Spleen (tissue), 11 donors: ENCODE results near the gene SAT2. TPM values are rescaled to one million over a fixed set of nuclear protein-coding genes. Genes with fewer than 3 reads are reported as not detected.
"Not testable (repeated sequence)": the region's sequence is repeated elsewhere in the genome, so short reads cannot be mapped to it uniquely, and the experiment has no call there.

Experiments used
- DNase-seq: peaks from one replicate; pipeline ENCODE4 v3.0.0-alpha.2; 2020
- H3K27ac ChIP-seq, 8 donors: fragments of 200-600 bp; sonication (generic) in 7 of 8; 1 replicate in 4 of 8; 2 replicates in 4 of 8; pipeline versions ENCODE4 v1.5.0 to v1.8.0; 2016 to 2021; ENCODE audit warnings: inconsistent platforms in 4 of 8, mild to moderate bottlenecking in 4 of 8, moderate library complexity in 1 of 8
- H3K27me3 ChIP-seq, 7 donors: fragments of 200-600 bp; sonication (generic) in 6 of 7; replicated peaks in 1 of 7; 1 replicate in 4 of 7; 2 replicates in 3 of 7; pipeline versions ENCODE4 v1.5.0 to v1.8.0; 2016 to 2021; ENCODE audit warnings: inconsistent platforms in 3 of 7, mild to moderate bottlenecking in 1 of 7
- H3K36me3 ChIP-seq, 6 donors: fragments of 200-600 bp; sonication (generic) in 5 of 6; 1 replicate in 4 of 6; 2 replicates in 2 of 6; pipeline versions ENCODE4 v1.5.0 to v1.8.0; 2016 to 2021; ENCODE audit warnings: inconsistent platforms in 2 of 6
- H3K4me1 ChIP-seq, 6 donors: fragments of 200-600 bp; sonication (generic) in 5 of 6; 1 replicate in 3 of 6; 2 replicates in 3 of 6; pipeline versions ENCODE4 v1.5.0 to v1.8.0; 2016 to 2021; ENCODE audit warnings: inconsistent platforms in 3 of 6
- H3K4me3 ChIP-seq, 8 donors: fragments of 200-600 bp; sonication (generic) in 7 of 8; 1 replicate in 4 of 8; 2 replicates in 4 of 8; pipeline versions ENCODE4 v1.5.0 to v1.8.0; 2016 to 2021; ENCODE audit warnings: inconsistent platforms in 4 of 8, mild to moderate bottlenecking in 4 of 8, moderate library complexity in 2 of 8
- H3K9me3 ChIP-seq, 8 donors: fragments of 200-600 bp; sonication (generic) in 7 of 8; 1 replicate in 4 of 8; 2 replicates in 4 of 8; pipeline versions ENCODE4 v1.5.0 to v1.8.0; 2016 to 2021; ENCODE audit warnings: inconsistent platforms in 4 of 8
- CTCF ChIP-seq, 11 experiments: fragments of 200-600 bp in 7 of 11; fragments of 450-650 bp in 4 of 11; sonication (generic) in 4 of 11; IDR thresholded peaks in 8 of 11; conservative IDR thresholded peaks in 3 of 11; 1 replicate in 7 of 11; 2 replicates in 4 of 11; pipeline versions ENCODE4 v1.4.0 to v1.8.0; 2016 to 2021; ENCODE audit warnings: antibody characterized with exemption in 11 of 11, inconsistent platforms in 4 of 11, mild to moderate bottlenecking in 1 of 11
- POLR2A ChIP-seq, 3 donors: fragments of 450-650 bp; IDR thresholded peaks; one replicate each; pipeline ENCODE4 v1.5.1; 2017; ENCODE audit warnings: antibody characterized with exemption in 3 of 3, mild to moderate bottlenecking in 1 of 3
- POLR2AphosphoS5 ChIP-seq, 3 donors: sonication (generic); formaldehyde crosslinking; IDR thresholded peaks; one replicate each; pipeline ENCODE4 v1.5.1; 2017; ENCODE audit warnings: antibody characterized with exemption in 3 of 3
- WGBS, 5 donors: extraction: QIAGEN DNeasy Blood & Tissue Kit in 3 of 5; methylation state at CpG; one replicate each; pipeline versions ENCODE4 v1.1.5 to v1.1.7; 2013 to 2018; 5-methylcytosine and 5-hydroxymethylcytosine counted together
- intact Hi-C: fragments of 100-400 bp; cut with DNase I; formaldehyde crosslinking; loops from one replicate; pipeline ENCODE4 v1.15.0; 2023; ENCODE audit warnings: low total_unique reads
- polyA plus RNA-seq, 3 donors: library from polyadenylated mRNA; stranded (reverse); fragments of 200-250 nt; gene quantifications; one replicate each; pipeline ENCODE4 v1.2.1, GENCODE V29; 2013
- total RNA-seq, 7 donors: library from RNA; depleted of rRNA in 3 of 7; stranded (reverse); fragments of >200 nt in 3 of 7; fragmentation: NEBNext Ultra II Directional in 4 of 7; extraction: Animal tissue kit (Norgen Biotek cat#: 25700) in 4 of 7; gene quantifications; one replicate each; pipeline versions ENCODE4 v1.1.0 to v1.2.1, GENCODE V29; 2016 to 2021
- donor health status: healthy with polysubstance abuse.
- donor health status: DM: no; HTN: no; CAD: no; lungs with moderate emphysema.
- donor health status: DM: no; HTN: no; CAD: no.
- donor health status: Bipolar disorder and iron deficiency.
- donor health status: healthy.
- donor health status: DM: no; HTN: no; CAD: no.
- donor health status: DM: yes; HTN: yes; CAD: no.

SAT2 gene
- total and polyA plus RNA-seq, 10 donors: 65.1 to 229 (median 90.3) TPM

DNA sequence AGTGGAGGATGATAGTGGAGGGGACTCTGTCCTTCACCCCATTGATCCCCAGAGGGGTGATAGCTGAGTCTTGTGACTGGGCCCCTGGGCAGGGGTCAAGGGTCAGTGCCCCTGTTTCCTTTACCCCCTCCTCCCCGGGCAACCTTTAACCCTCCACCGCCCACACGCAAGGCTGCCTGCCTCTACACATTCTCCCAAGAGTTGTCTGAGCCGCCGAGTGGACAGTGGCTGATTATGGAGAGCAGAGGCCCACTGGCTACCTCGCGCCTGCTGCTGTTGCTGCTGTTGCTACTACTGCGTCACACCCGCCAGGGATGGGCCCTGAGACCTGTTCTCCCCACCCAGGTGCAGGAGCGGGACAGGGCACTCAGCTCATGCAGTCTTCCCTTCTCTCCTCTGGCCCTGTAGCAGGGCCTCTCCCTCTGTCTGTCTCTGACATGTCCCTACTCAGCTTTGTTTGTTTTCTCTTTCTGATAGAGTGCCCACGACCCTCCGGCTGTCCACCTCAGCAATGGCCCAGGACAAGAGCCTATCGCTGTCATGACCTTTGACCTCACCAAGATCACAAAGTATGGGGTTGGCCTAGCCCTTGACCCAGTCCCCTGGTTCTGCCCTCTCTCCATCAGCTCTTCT lies 2.4 kb upstream of the SAT2 start, which contains the start of gene SHBG:
SHBG (plus strand) TSS at position 197 of the 633 bp plus-strand sequence; CDS start at position 235, 38 bp downstream.
- H3K36me3 ChIP-seq: peaks cover 0 to 13% (median 0%) of the 10 kb centered on the region in 6 donors
- peaks cover 0 to 9% (median 0%) of the 10 kb centered on the region in 7 donors for H3K27me3 ChIP-seq
- peaks cover 9 to 32% (median 19%) of the 10 kb centered on the region in 6 donors for H3K4me1 ChIP-seq
- intact Hi-C loops: loop anchor here (10.0 kb wide), 1 partner anchor 55 kb away; the partner anchor contains the start of genes TP53 and WRAP53
- DNase-seq: no peak
- 82 to 93% (median 86%) methylated on average over 13 of the region's 13 CpGs for WGBS, 5 donors
- H3K27ac ChIP-seq: no peak within 1 kb of the TSS
- no peak for TF ChIP-seq POLR2AphosphoS5 (IDR thresholded peaks at IDR 0.05)
- TF ChIP-seq POLR2A (IDR thresholded peaks at IDR 0.05): no peak
- TF ChIP-seq CTCF (IDR thresholded peaks at IDR 0.05 in 8 of 11, conservative IDR thresholded peaks at IDR 0.05 in 3 of 11): no peak
- H3K9me3 ChIP-seq: no peaks in the 10 kb centered on the region
- no peak within 1 kb of the TSS for H3K4me3 ChIP-seq

- H3K27ac ChIP-seq: peak overlapping the region; percentile 82 to 97 (median 91)
- WGBS, 5 donors: 23 to 33% (median 32%) methylated on average over 6 of the region's 6 CpGs
- DNase-seq: no peak
- H3K9me3 ChIP-seq: no peaks in the 10 kb centered on the region
- no peaks in the 10 kb centered on the region for H3K27me3 ChIP-seq
- intact Hi-C loops: loop anchor here (10.0 kb wide), 1 partner anchor 58 kb away; the partner anchor contains the start of genes TP53 and WRAP53
- peaks cover 9 to 28% (median 19%) of the 10 kb centered on the region in 6 donors for H3K4me1 ChIP-seq
- H3K36me3 ChIP-seq: peaks cover 0 to 14% (median 0%) of the 10 kb centered on the region in 6 donors
- TF ChIP-seq POLR2A (IDR thresholded peaks at IDR 0.05) (no peak), POLR2AphosphoS5 (IDR thresholded peaks at IDR 0.05) (no peak), CTCF (IDR thresholded peaks at IDR 0.05 in 8 of 11, conservative IDR thresholded peaks at IDR 0.05 in 3 of 11) (no peak)
- H3K4me3 ChIP-seq: peak overlapping the region; percentile 52 to 84 (median 58)
These were observed 718 bp downstream of the SAT2 start for GRCh38 chr17:7626956-7627249.

DNA sequence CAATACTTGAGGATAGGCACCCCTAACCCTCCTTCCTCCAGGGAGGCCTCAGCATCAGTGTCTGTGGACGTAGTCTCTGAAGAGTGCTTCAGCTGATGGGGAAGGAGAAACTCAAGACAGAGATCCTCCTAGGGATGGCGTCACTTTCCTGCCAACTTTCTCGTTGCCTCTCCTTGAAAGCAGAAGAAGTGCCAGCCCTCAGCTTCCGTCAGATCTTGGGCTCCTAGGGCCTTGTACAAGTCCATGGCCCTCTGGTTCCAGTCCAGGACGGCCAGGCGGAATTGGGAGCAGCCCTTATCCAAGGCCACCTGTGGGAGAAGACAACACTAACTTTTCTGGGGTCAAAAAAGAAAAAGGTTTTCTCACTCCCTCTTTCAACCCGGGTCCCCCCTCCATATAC lies 1.3 kb downstream of the SAT2 start:
- WGBS, 5 donors: 52 to 75% (median 64%) methylated on average over 7 of the region's 7 CpGs
- peak overlapping the region in 5 of 8 donors; percentile 56 to 84 (median 58) for H3K4me3 ChIP-seq
- peak overlapping the region in 7 of 8 donors; percentile 82 to 97 (median 91) for H3K27ac ChIP-seq
- intact Hi-C loops: loop anchor here (10.0 kb wide), 1 partner anchor 58 kb away; the partner anchor contains the start of genes TP53 and WRAP53
- no peak for DNase-seq
- no peaks in the 10 kb centered on the region for H3K27me3 ChIP-seq
- peaks cover 0 to 14% (median 0%) of the 10 kb centered on the region in 6 donors for H3K36me3 ChIP-seq
- H3K9me3 ChIP-seq: no peaks in the 10 kb centered on the region
- H3K4me1 ChIP-seq: peaks cover 9 to 28% (median 19%) of the 10 kb centered on the region in 6 donors
- no peak for TF ChIP-seq POLR2A (IDR thresholded peaks at IDR 0.05)
- TF ChIP-seq POLR2AphosphoS5 (IDR thresholded peaks at IDR 0.05): peak in 2 of 3 donors; percentile 29 to 35
- TF ChIP-seq CTCF (IDR thresholded peaks at IDR 0.05 in 8 of 11, conservative IDR thresholded peaks at IDR 0.05 in 3 of 11): no peak

GRCh38 chr17:7625749-7626148 lies 1.9 kb downstream of the SAT2 start:
- 95 to 98% (median 97%) methylated on average over 16 of the region's 16 CpGs for WGBS, 5 donors
- not testable (repeated sequence) for H3K4me3 ChIP-seq, DNase-seq, H3K9me3 ChIP-seq, H3K27me3 ChIP-seq
- Histone ChIP-seq H3K36me3 (peaks cover 0 to 14% (median 0%) of the 10 kb centered on the region in 6 donors), H3K27ac (peak overlapping the region in 4 of 8 donors; percentile 91 to 97 (median 92)), H3K4me1 (peaks cover 9 to 28% (median 19%) of the 10 kb centered on the region in 6 donors)
- intact Hi-C loops: loop anchor here (10.0 kb wide), 1 partner anchor 59 kb away; the partner anchor contains the start of genes TP53 and WRAP53
